Left colon (tissue), 2 donors: Measurements from ENCODE around the gene GTF2B. TPM values are rescaled to one million over a fixed set of nuclear protein-coding genes. Genes with fewer than 3 reads are reported as not detected.

ENCODE experiments used
- ATAC-seq: fragments of 200-7000 bp; cut with Tn5 transposase; one replicate; pipeline ENCODE4 v1.9.1; 2020; ENCODE audit warnings: mild to moderate bottlenecking, moderate library complexity
- DNase-seq, 2 donors: peaks; one replicate each; pipeline ENCODE4 v3.0.0-alpha.2; 2020
- intact Hi-C, 2 donors: fragments of 100-400 bp; cut with DNase I in 1 of 2; cut with micrococcal nuclease in 1 of 2; formaldehyde crosslinking; loops; one replicate each; pipeline versions ENCODE4 v1.11.2 to v1.14.0; 2022; cut with DNase I, micrococcal nuclease
- total RNA-seq, 2 donors: library from RNA; stranded (reverse); fragmentation: NEBNext Ultra II Directional; extraction: Animal tissue kit (Norgen Biotek cat#: 25700); gene quantifications; one replicate each; pipeline ENCODE4 v1.2.1, GENCODE V29; 2021
- donor health status: DM: no; HTN: no; CAD: no.
- donor health status: DM: yes; HTN: yes; CAD: no.

The GTF2B gene
- total RNA-seq, 2 donors from 2014 or later = 23.6 to 27.5 TPM

GRCh38 chr1:88812366-88812765, 79.0 kb downstream of the GTF2B start:
- DNase-seq = no peak
- intact Hi-C loops = no loop called here
- no peak for ATAC-seq

- DNase-seq (no peak), ATAC-seq (no peak)
- intact Hi-C loops = no loop called here
Observed at GRCh38 chr1:88803444-88803843, 87.9 kb downstream of the GTF2B start.

DNA sequence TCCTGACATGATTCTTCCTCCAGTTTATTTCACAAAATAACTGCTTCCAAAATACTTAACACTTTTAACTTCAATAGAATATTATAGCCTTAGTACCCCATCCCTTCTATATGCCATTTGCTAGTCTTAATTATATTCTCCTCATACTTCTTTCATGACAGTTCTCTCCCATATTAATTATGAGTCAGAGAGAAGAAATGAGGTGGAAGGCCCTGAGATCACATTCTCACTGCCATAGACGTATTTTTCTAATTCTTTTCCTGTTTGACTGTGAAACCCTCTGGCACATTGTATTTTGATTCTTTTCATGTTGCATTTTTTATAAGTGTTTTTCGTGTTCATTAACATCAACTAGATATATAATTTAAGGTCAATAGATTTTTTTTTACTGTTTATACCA, 88.4 kb downstream of the GTF2B start:
- ATAC-seq (no peak), DNase-seq (no peak)
- intact Hi-C loops = no loop called here

Other genes with a start within 250 kb of the GTF2B start
- gene PKN2, start 207.3 kb downstream of the GTF2B start, total RNA-seq = 10 to 100 TPM; 57.3 to 64.8 TPM
- gene KYAT3, start 101.1 kb upstream of the GTF2B start, total RNA-seq = 10 to 100 TPM; 21.6 to 27.4 TPM
- gene RBMXL1, start 101.1 kb upstream of the GTF2B start, total RNA-seq = 10 to 100 TPM in 1 of 2 donors, 1 to 10 TPM in 1; 9.6 to 11.8 TPM
- 100 to 1,000 TPM in 1 of 2 donors, 10 to 100 TPM in 1; 63.1 to 126 TPM for gene GBP3, start 131.3 kb upstream of the GTF2B start, total RNA-seq
- gene GBP1, start 173.6 kb upstream of the GTF2B start, total RNA-seq = 10 to 100 TPM; 13.0 to 21.2 TPM
- 10 to 100 TPM; 40.9 to 61.3 TPM for gene GBP2, start 234.5 kb upstream of the GTF2B start, total RNA-seq